Neuronal stem cell (in vitro differentiated cells): ENCODE data around the gene USP50.

Source experiments
- DNase-seq: peaks from one replicate; pipeline ENCODE4 v3.0.0-alpha.2; 2013; ENCODE audit warnings: low spot score
- H2AFZ ChIP-seq: one replicate; pipeline ENCODE4 v1.6.1; 2013; ENCODE audit warnings: mild to moderate bottlenecking, low read length, inconsistent platforms
- H2AK5ac ChIP-seq: 2 replicates; pipeline ENCODE4 v1.6.1; 2013; ENCODE audit warnings: low read depth, mild to moderate bottlenecking, inconsistent platforms, low read length, moderate library complexity, mixed read lengths
- H2BK120ac ChIP-seq: 2 replicates; pipeline ENCODE4 v1.6.1; 2013; ENCODE audit warnings: low read depth, mild to moderate bottlenecking, inconsistent platforms, low read length, moderate library complexity, mixed read lengths
- H2BK12ac ChIP-seq: one replicate; pipeline ENCODE4 v1.6.1; 2013; ENCODE audit warnings: low read length, inconsistent platforms
- H2BK15ac ChIP-seq: 2 replicates; pipeline ENCODE4 v1.6.1; 2013; ENCODE audit warnings: mild to moderate bottlenecking, low read length, inconsistent platforms, mixed read lengths
- H2BK5ac ChIP-seq: one replicate; pipeline ENCODE4 v1.6.1; 2013; ENCODE audit warnings: inconsistent platforms, mild to moderate bottlenecking, low read length, moderate library complexity
- H3K14ac ChIP-seq: one replicate; pipeline ENCODE4 v1.6.1; 2013; ENCODE audit warnings: low read length, inconsistent platforms
- H3K18ac ChIP-seq: 2 replicates; pipeline ENCODE4 v1.6.1; 2013; ENCODE audit warnings: low read length, inconsistent platforms
- H3K23ac ChIP-seq: 2 replicates; pipeline ENCODE4 v1.6.1; 2013; ENCODE audit warnings: low read depth, mild to moderate bottlenecking, mixed read lengths, low read length, inconsistent platforms; ENCODE audit not compliant: poor library complexity
- H3K27ac ChIP-seq: replicated peaks from 3 replicates; pipeline ENCODE4 v1.5.1; 2013; ENCODE audit warnings: low read length, inconsistent platforms
- H3K27me3 ChIP-seq, 3 experiments: 2 replicates each; pipeline ENCODE4 v1.6.1; 2013; ENCODE audit warnings: low read length in 3 of 3, mild to moderate bottlenecking in 2 of 3, inconsistent platforms in 1 of 3, low read depth in 1 of 3, mixed read lengths in 1 of 3, moderate library complexity in 1 of 3; ENCODE audit not compliant: control insufficient read depth in 3 of 3, insufficient read depth in 3 of 3
- H3K36me3 ChIP-seq, 2 donors: replicated peaks in 1 of 2; 2 replicates each; pipeline ENCODE4 v1.6.1; 2013; ENCODE audit warnings: low read length in 2 of 2; ENCODE audit not compliant: control insufficient read depth in 2 of 2, insufficient read depth in 2 of 2
- H3K4ac ChIP-seq: 2 replicates; pipeline ENCODE4 v1.6.1; 2013; ENCODE audit warnings: inconsistent platforms, mild to moderate bottlenecking, low read length, moderate library complexity
- H3K4me1 ChIP-seq, 2 donors: 1 replicate in 1 of 2; 2 replicates in 1 of 2; pipeline ENCODE4 v1.6.1; 2013; ENCODE audit warnings: low read length in 2 of 2, low read depth in 1 of 2; ENCODE audit not compliant: control insufficient read depth in 2 of 2, insufficient read depth in 1 of 2
- H3K4me2 ChIP-seq: one replicate; pipeline ENCODE4 v1.6.1; 2013; ENCODE audit warnings: mild to moderate bottlenecking, low read length, inconsistent platforms; ENCODE audit not compliant: insufficient read depth, poor library complexity, severe bottlenecking
- H3K4me3 ChIP-seq, 2 donors: 2 replicates each; pipeline ENCODE4 v1.5.1; 2013; ENCODE audit warnings: low read length in 2 of 2, mild to moderate bottlenecking in 2 of 2, inconsistent platforms in 1 of 2, moderate library complexity in 1 of 2
- H3K79me1 ChIP-seq: one replicate; pipeline ENCODE4 v1.6.1; 2013; ENCODE audit warnings: low read depth, mild to moderate bottlenecking, inconsistent platforms, low read length, moderate library complexity
- H3K9ac ChIP-seq: one replicate; pipeline ENCODE4 v1.6.1; 2013; ENCODE audit warnings: mild to moderate bottlenecking, low read depth, low read length, inconsistent platforms; ENCODE audit not compliant: poor library complexity
- H3K9me3 ChIP-seq, 2 donors: replicated peaks in 1 of 2; 2 replicates each; pipeline versions ENCODE3 to v1.6.1; 2013; ENCODE audit warnings: low read length in 2 of 2, mild to moderate bottlenecking in 2 of 2, inconsistent platforms in 1 of 2, low read depth in 1 of 2, mixed read lengths in 1 of 2, moderate library complexity in 1 of 2; ENCODE audit not compliant: control insufficient read depth in 2 of 2, insufficient read depth in 1 of 2
- H4K8ac ChIP-seq: one replicate; pipeline ENCODE4 v1.6.1; 2013; ENCODE audit warnings: low read depth, mild to moderate bottlenecking, inconsistent platforms, low read length, moderate library complexity
- H4K91ac ChIP-seq: one replicate; pipeline ENCODE4 v1.6.1; 2013; ENCODE audit warnings: low read length, low read depth, mild to moderate bottlenecking, inconsistent platforms; ENCODE audit not compliant: poor library complexity
- WGBS, 2 donors: extraction: QIAGEN DNeasy Blood & Tissue Kit; methylation state at CpG; one replicate each; pipeline ENCODE4 v1.1.7; 2013; ENCODE audit warnings: missing lambda C conversion rate in 2 of 2, mixed read lengths in 1 of 2; ENCODE audit not compliant: insufficient read length in 2 of 2, insufficient replicate concordance in 1 of 2; ENCODE audit errors: extremely low coverage in 2 of 2; 5-methylcytosine and 5-hydroxymethylcytosine counted together

USP50 gene

DNA sequence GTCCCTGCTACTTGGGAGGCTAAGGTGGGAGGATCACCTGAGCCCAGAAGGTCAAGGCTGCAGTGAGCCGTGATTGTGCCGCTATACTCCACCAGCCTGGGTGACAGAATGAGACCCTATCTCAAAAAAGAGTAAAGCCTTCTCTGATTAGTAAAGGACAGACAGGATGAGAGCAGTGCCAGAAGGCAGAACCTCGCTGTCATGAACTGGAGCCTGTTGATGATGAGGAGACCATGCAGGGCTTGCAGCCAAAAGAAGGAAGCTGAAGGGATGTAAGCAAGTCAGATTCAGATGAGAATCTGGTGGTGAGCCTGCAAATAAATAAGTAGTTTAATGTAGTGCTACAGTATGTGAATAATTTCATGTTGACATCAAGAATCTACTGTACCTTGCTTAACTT, 52.8 kb downstream of the USP50 start:
- no peak overlapping the region for H3K4me2 ChIP-seq
- H3K4me1 ChIP-seq = no peaks in the 10 kb centered on the region
- no peak for DNase-seq
- peak overlapping the region; percentile 65 for H3K23ac ChIP-seq
- no peak overlapping the region for H3K14ac ChIP-seq
- no peak overlapping the region for H2AK5ac ChIP-seq
- no peak overlapping the region for H4K91ac ChIP-seq
- H3K9ac ChIP-seq = no peak overlapping the region
- no peak overlapping the region for H2AFZ ChIP-seq
- no peaks in the 10 kb centered on the region for H3K9me3 ChIP-seq
- no peak overlapping the region for H2BK120ac ChIP-seq
- no CpG with 5 or more reads among the region's 3 CpGs for WGBS, 2 donors
- no peak overlapping the region for H2BK5ac ChIP-seq
- no peaks in the 10 kb centered on the region for H3K27me3 ChIP-seq
- no peaks in the 10 kb centered on the region for H3K79me1 ChIP-seq
- H3K4me3 ChIP-seq = no peak overlapping the region
- H2BK15ac ChIP-seq = no peak overlapping the region
- no peak overlapping the region for H4K8ac ChIP-seq
- H3K27ac ChIP-seq = no peak overlapping the region
- peaks cover 17 to 100% of the 10 kb centered on the region in 2 donors for H3K36me3 ChIP-seq
- H3K18ac ChIP-seq = no peak overlapping the region
- no peak overlapping the region for H3K4ac ChIP-seq
- no peak overlapping the region for H2BK12ac ChIP-seq

DNA sequence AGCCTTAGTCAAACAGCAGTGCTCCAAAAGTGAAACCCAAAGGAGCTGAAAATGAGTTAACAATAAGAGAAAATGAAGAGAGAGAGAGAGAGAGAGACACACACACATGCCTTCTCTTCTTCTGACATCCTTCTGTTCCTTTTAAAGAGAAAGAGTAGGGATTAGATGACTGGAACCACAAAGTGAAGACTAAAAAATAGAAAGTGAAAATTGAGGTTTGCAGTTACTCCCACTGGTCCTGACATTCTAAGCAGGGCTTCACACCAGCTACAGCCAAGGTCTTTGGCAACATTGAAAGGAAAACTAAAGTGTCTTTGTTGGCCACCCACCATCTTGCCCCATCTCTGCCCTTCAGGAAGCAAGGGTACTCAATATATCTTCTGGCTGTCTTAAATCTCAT, 59.2 kb downstream of the USP50 start:
- H3K18ac ChIP-seq = no peak overlapping the region
- no peak overlapping the region for H3K4ac ChIP-seq
- H3K36me3 ChIP-seq = peaks cover 3 to 95% of the 10 kb centered on the region in 2 donors
- no peak overlapping the region for H4K91ac ChIP-seq
- no peak overlapping the region for H2AFZ ChIP-seq
- H3K4me3 ChIP-seq = no peak overlapping the region
- no peak overlapping the region for H2BK5ac ChIP-seq
- no peak overlapping the region for H3K9ac ChIP-seq
- H3K23ac ChIP-seq = no peak overlapping the region
- no peak overlapping the region for H2AK5ac ChIP-seq
- no peak overlapping the region for H3K4me2 ChIP-seq
- H3K14ac ChIP-seq = no peak overlapping the region
- no peaks in the 10 kb centered on the region for H3K4me1 ChIP-seq
- no peak overlapping the region for H4K8ac ChIP-seq
- H2BK12ac ChIP-seq = no peak overlapping the region
- H2BK15ac ChIP-seq = no peak overlapping the region
- no peaks in the 10 kb centered on the region for H3K27me3 ChIP-seq
- H3K79me1 ChIP-seq = peaks cover 1% of the 10 kb centered on the region
- DNase-seq = no peak
- no peak overlapping the region for H2BK120ac ChIP-seq
- no peak overlapping the region for H3K27ac ChIP-seq
- H3K9me3 ChIP-seq = no peaks in the 10 kb centered on the region

DNA sequence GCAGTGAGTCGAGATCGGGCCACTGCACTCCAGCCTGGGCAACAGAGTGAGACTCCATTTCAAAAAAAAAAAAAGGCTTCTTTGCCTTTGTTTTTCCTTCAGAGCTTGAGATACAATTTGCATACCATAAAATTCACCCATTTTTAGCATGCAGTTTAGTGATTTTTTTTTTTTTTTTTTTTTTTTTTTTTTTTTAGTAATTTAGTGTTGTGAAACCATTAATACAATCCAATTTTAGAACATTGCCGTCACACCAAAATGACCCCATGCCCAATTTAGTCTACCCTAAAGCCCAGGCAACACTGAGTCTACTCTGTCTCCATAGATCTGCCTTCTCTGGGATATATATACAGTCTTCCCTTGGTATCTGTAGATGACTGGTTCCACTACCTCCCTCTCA, 61.1 kb downstream of the USP50 start:
- Histone ChIP-seq H3K4me3 (no peak overlapping the region), H2BK5ac (no peak overlapping the region), H3K4me2 (no peak overlapping the region), H3K9me3 (no peaks in the 10 kb centered on the region), H3K4me1 (no peaks in the 10 kb centered on the region), H3K36me3 (peaks cover 7 to 95% of the 10 kb centered on the region in 2 donors), H2BK12ac (no peak overlapping the region), H2BK15ac (no peak overlapping the region), H3K18ac (no peak overlapping the region), H2AK5ac (no peak overlapping the region), H2AFZ (no peak overlapping the region), H4K8ac (no peak overlapping the region), H3K79me1 (peaks cover 3% of the 10 kb centered on the region), H3K27ac (no peak overlapping the region), H3K27me3 (no peaks in the 10 kb centered on the region), H4K91ac (no peak overlapping the region), H3K9ac (no peak overlapping the region), H3K23ac (no peak overlapping the region), H3K14ac (no peak overlapping the region), H2BK120ac (no peak overlapping the region), H3K4ac (no peak overlapping the region)
- no peak for DNase-seq
- WGBS, 2 donors = no CpG with 5 or more reads among the region's 3 CpGs

DNA sequence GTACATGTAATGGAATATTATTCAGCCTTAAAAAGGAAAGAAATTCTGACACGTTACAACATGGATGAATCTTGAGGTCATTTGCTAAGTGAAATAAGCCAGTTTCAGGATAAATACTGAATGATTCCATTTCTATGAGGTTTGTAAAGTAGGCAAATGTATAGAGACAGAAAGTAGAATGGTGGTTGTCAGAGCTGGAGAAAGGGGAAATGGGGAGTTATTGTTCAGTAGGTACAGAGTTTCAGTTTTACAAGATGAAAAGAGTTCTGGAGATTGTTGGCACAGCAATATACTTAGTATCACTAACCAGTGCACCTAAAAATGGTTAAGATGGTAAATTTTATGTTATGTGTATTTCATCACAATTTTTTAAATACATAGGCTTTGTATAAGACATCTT, 61.7 kb downstream of the USP50 start:
- Histone ChIP-seq H3K9ac (no peak overlapping the region), H3K4me2 (no peak overlapping the region), H3K14ac (no peak overlapping the region), H2BK5ac (no peak overlapping the region), H3K4me3 (no peak overlapping the region), H2AK5ac (no peak overlapping the region), H3K18ac (no peak overlapping the region), H2BK120ac (no peak overlapping the region), H3K36me3 (peaks cover 8 to 94% of the 10 kb centered on the region in 2 donors), H2BK15ac (no peak overlapping the region), H4K8ac (no peak overlapping the region), H3K23ac (no peak overlapping the region), H2AFZ (no peak overlapping the region), H4K91ac (no peak overlapping the region), H3K4ac (no peak overlapping the region), H3K4me1 (no peaks in the 10 kb centered on the region), H3K9me3 (no peaks in the 10 kb centered on the region), H3K27me3 (no peaks in the 10 kb centered on the region), H3K79me1 (peaks cover 3% of the 10 kb centered on the region), H3K27ac (no peak overlapping the region), H2BK12ac (no peak overlapping the region)
- WGBS, 2 donors = no CpG with 5 or more reads among the region's 1 CpG
- DNase-seq = no peak
